HepG2 (cell line): ENCODE data around the gene MYH10. TPM values are rescaled to one million over a fixed set of nuclear protein-coding genes. Genes with fewer than 3 reads are reported as not detected.
"Not testable (repeated sequence)": the region's sequence is repeated elsewhere in the genome, so short reads cannot be mapped to it uniquely, and the experiment has no call there.

Experiments
- ATAC-seq: fragments of 200-7000 bp; cut with Tn5 transposase; 3 replicates; pipeline ENCODE4 v1.9.1; 2020; ENCODE audit warnings: mild to moderate bottlenecking, moderate library complexity
- BruUV-seq: library from RNA; stranded (reverse); fragments of 400-500 nt; replicated peaks from 2 replicates; lab custom pipeline; 2021; lab: Mats Ljungman, UMichigan
- CTCF ChIA-PET: fragments of 300-600 bp; formaldehyde crosslinking; extraction: SDS; loops from one replicate; lab custom pipeline; 2021; ENCODE audit warnings: low total read pairs, inconsistent platforms, low intra/inter-chr PET ratio; lab: Yijun Ruan, JAX
- POLR2A ChIA-PET: fragments of 350-600 bp; sonication (Branson Sonifier 250); formaldehyde crosslinking; loops from one replicate; lab custom pipeline; 2020; ENCODE audit warnings: antibody characterized with exemption, inconsistent platforms; lab: Yijun Ruan, JAX
- DNase-seq: peaks from one replicate; pipeline ENCODE4 v3.0.0-alpha.2; 2015; ENCODE audit warnings: low spot score
- FAIRE-seq: peaks from 3 replicates; lab custom pipeline; 2011; peaks lifted over from hg19 to GRCh38; lab: Jason Lieb, UNC
- H2AFZ ChIP-seq: one replicate; pipeline ENCODE4 v1.6.1; 2011; ENCODE audit warnings: low read length, inconsistent platforms
- H3K27ac ChIP-seq: fragments of 300-600 bp; 3 replicates; pipeline ENCODE4 v1.8.0; 2011; ENCODE audit warnings: mixed run types, mild to moderate bottlenecking, mixed read lengths, low read length, inconsistent platforms; ENCODE audit not compliant: insufficient read depth; ENCODE audit errors: extremely low read length
- H3K27me3 ChIP-seq, 2 experiments: fragments of 200-600 bp in 1 of 2; 2 replicates in 1 of 2; 3 replicates in 1 of 2; pipeline versions ENCODE4 v1.6.0 to v1.8.0; 2011; ENCODE audit warnings: low read length in 2 of 2, mild to moderate bottlenecking in 2 of 2, moderate library complexity in 2 of 2, inconsistent platforms in 1 of 2; ENCODE audit not compliant: insufficient read depth in 2 of 2, control insufficient read depth in 1 of 2
- H3K36me3 ChIP-seq, 2 experiments: fragments of 200-600 bp in 1 of 2; replicated peaks in 1 of 2; 2 replicates in 1 of 2; 3 replicates in 1 of 2; pipeline versions ENCODE4 v1.5.1 to v1.8.0; 2011; ENCODE audit warnings: low read length in 2 of 2, inconsistent platforms in 1 of 2; ENCODE audit not compliant: insufficient read depth in 2 of 2, control insufficient read depth in 1 of 2
- H3K4me1 ChIP-seq: 2 replicates; pipeline ENCODE4 v1.5.1; 2012; ENCODE audit warnings: low read length, inconsistent platforms; ENCODE audit not compliant: insufficient read depth
- H3K4me2 ChIP-seq: 2 replicates; pipeline ENCODE4 v1.6.0; 2011; ENCODE audit warnings: low read depth, low read length, inconsistent platforms
- H3K4me3 ChIP-seq, 3 experiments: fragments of 200-600 bp in 1 of 3; sonication (generic), shearing (Covaris generic) in 1 of 3; replicated peaks in 1 of 3; 2 replicates each; pipeline ENCODE4 v1.5.1; 2011 to 2016; ENCODE audit warnings: low read length in 3 of 3, inconsistent platforms in 2 of 3, low read depth in 2 of 3, mild to moderate bottlenecking in 2 of 3, control low read depth in 1 of 3, mixed read lengths in 1 of 3; ENCODE audit not compliant: insufficient read depth in 1 of 3
- H3K79me2 ChIP-seq: one replicate; pipeline ENCODE4 v1.6.1; 2011; ENCODE audit warnings: low read length, inconsistent platforms; ENCODE audit not compliant: insufficient read depth
- H3K9ac ChIP-seq: 2 replicates; pipeline ENCODE4 v1.6.0; 2011; ENCODE audit warnings: mild to moderate bottlenecking, low read depth, low read length, inconsistent platforms; ENCODE audit not compliant: insufficient read depth
- H3K9me3 ChIP-seq: 2 replicates; pipeline ENCODE4 v1.5.1; 2012; ENCODE audit warnings: mild to moderate bottlenecking, low read length
- H4K20me1 ChIP-seq: 2 replicates; pipeline ENCODE4 v1.6.0; 2011; ENCODE audit warnings: inconsistent platforms, mild to moderate bottlenecking, low read length, moderate library complexity; ENCODE audit not compliant: insufficient read depth
- GATAD1 ChIP-seq: IDR thresholded peaks from 2 replicates; pipeline ENCODE4 v1.6.1; 2016; ENCODE audit warnings: missing genetic modification reagents, missing compliant biosample characterization
- MXD1 ChIP-seq: sonication (generic); formaldehyde crosslinking; IDR thresholded peaks from 2 replicates; pipeline ENCODE4 v1.4.0; 2020; ENCODE audit warnings: mild to moderate bottlenecking, missing genetic modification reagents
- NFIC ChIP-seq: IDR thresholded peaks from 2 replicates; pipeline ENCODE4 v1.6.1; 2012; ENCODE audit warnings: mild to moderate bottlenecking, low read length, inconsistent platforms
- PHF21A ChIP-seq: sonication (generic); formaldehyde crosslinking; IDR thresholded peaks from 2 replicates; pipeline ENCODE4 v1.5.0; 2020; ENCODE audit warnings: mild to moderate bottlenecking, missing genetic modification reagents
- SIN3A ChIP-seq: IDR thresholded peaks from 2 replicates; pipeline ENCODE4 v1.6.1; 2011; ENCODE audit warnings: low read depth, mild to moderate bottlenecking, control low read depth, low read length, borderline replicate concordance
- SNRNP70 ChIP-seq: fragments of 200-400 bp; formaldehyde crosslinking; IDR thresholded peaks from 2 replicates; pipeline ENCODE4 v1.6.1; 2017; ENCODE audit warnings: mild to moderate bottlenecking, low read depth, low read length, moderate library complexity
- SP1 ChIP-seq, 2 experiments: fragments of 450-650 bp in 1 of 2; sonication (generic) in 1 of 2; formaldehyde crosslinking in 1 of 2; IDR thresholded peaks; 2 replicates each; pipeline versions ENCODE4 v1.4.0 to v1.6.1; 2016 to 2020; ENCODE audit warnings: missing genetic modification reagents in 1 of 2
- ZNF547 ChIP-seq: sonication (generic); formaldehyde crosslinking; IDR thresholded peaks from 2 replicates; pipeline ENCODE4 v1.5.1; 2020; ENCODE audit warnings: mild to moderate bottlenecking, missing genetic modification reagents
- WGBS: methylation state at CpG from one replicate; pipeline ENCODE4 v1.1.6; 2017; ENCODE audit warnings: low lambda C conversion rate; 5-methylcytosine and 5-hydroxymethylcytosine counted together
- in situ Hi-C: cut with HindIII; loops from 2 replicates; pipeline ENCODE4 v1.10.0; 2017; ENCODE audit warnings: low pct_unique_long_range_greater_than_20kb; ENCODE audit not compliant: extremely low pct_ligation_motif_present
- intact Hi-C: fragments of 100-400 bp; cut with micrococcal nuclease; formaldehyde crosslinking; loops from one replicate; pipeline ENCODE4 v1.10.0; 2022; ENCODE audit not compliant: unreplicated experiment
- polyA plus RNA-seq, 8 experiments: library from polyadenylated mRNA; depleted of rRNA in 3 of 8; stranded (reverse) in 7 of 8; unstranded in 1 of 8; fragments of >200 nt; fragmentation: Illumina TruSeq in 4 of 8; extraction: Trizol in 4 of 8; gene quantifications; 2 replicates each; pipeline versions ENCODE4 v1.2.1 to v1.2.3, GENCODE V29; 2011 to 2016; ENCODE audit warnings: low read depth in 4 of 8, missing spikeins in 1 of 8, mixed read lengths in 1 of 8; ENCODE audit not compliant: insufficient read depth in 1 of 8
- total RNA-seq, 5 experiments: library from RNA; depleted of rRNA; stranded (reverse); fragments of >200 nt; fragmentation: Illumina TruSeq; extraction: Trizol; gene quantifications; 2 replicates each; pipeline ENCODE4 v1.2.3, GENCODE V29; 2016; ENCODE audit warnings: low read depth in 1 of 5

The MYH10 gene
- total and polyA plus RNA-seq, 2 of the 13 experiments (the other 11 are each of a cell fraction or from before 2014, with no cell fraction given), result 43.4 to 68.6 TPM

GRCh38 chr17:8542599-8543502 lies 87.7 kb downstream of the MYH10 start (continued):
- no peak for TF ChIP-seq MXD1
- TF ChIP-seq PHF21A (CRISPR knock-in tag), result peak; percentile 89
- TF ChIP-seq ZNF547 (CRISPR knock-in tag), result no peak
- 0 out of 2 replicates have a peak, but pooled peaks have one; percentile 56 for TF ChIP-seq NFIC
- TF ChIP-seq GATAD1 (CRISPR knock-in tag), result peak; percentile 55
- TF ChIP-seq SIN3A, result peak; percentile 63; the same call in 1 of the 2 replicates
- TF ChIP-seq SNRNP70, result no peak
- TF ChIP-seq SP1 (IDR thresholded peaks at IDR 0.05), result no peak
- TF ChIP-seq SP1 (CRISPR knock-in tag; IDR thresholded peaks at IDR 0.05), result 0 out of 2 replicates have a peak, but pooled peaks have one; percentile 15

DNA sequence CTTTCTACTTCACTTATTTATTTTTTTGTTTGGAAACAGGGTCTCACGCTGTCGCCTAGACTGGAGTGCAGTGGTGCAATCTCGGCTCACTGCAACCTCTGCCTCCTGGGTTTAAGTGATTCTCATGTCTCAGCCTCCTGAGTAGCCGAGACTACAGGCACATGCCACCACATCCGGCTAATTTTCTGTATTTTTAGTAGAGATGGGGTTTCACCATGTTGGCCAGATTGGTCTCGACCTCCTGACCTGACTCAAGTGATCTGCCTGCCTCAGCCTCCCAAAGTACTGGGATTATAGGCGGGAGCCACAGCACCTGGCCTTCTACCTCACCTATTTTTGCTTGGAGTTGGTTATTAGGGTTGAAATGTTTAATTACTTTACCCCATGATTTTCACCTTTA lies 90.5 kb downstream of the MYH10 start:
- POLR2A ChIA-PET, DNase-seq, H4K20me1 ChIP-seq, H2AFZ ChIP-seq, H3K79me2 ChIP-seq, H3K9me3 ChIP-seq, H3K9ac ChIP-seq, in situ Hi-C loops, H3K27ac ChIP-seq, intact Hi-C loops, BruUV-seq, H3K4me3 ChIP-seq, H3K4me2 ChIP-seq, CTCF ChIA-PET, ATAC-seq, H3K27me3 ChIP-seq, FAIRE-seq: not testable (repeated sequence)
- 98% methylated on average over 7 of the region's 7 CpGs for WGBS
- Histone ChIP-seq H3K4me1 (peaks cover 17% of the 10 kb centered on the region), H3K36me3 (peaks cover 17 to 63% of the 10 kb centered on the region in 2 experiments)
